Prostate gland (tissue), 2 donors: ENCODE results near the gene ME3.

ENCODE experiments used
- POLR2A ChIP-seq: fragments of 450-650 bp; IDR thresholded peaks from one replicate; pipeline ENCODE4 v1.6.1; 2016; ENCODE audit warnings: antibody characterized with exemption, mild to moderate bottlenecking
- TF ChIP-seq, protein P1 (sequence below), 4 experiments: fragments of 200-600 bp in 2 of 4; fragments of 450-650 bp in 2 of 4; sonication (generic) in 2 of 4; IDR thresholded peaks; 1 replicate in 3 of 4; 2 replicates in 1 of 4; pipeline ENCODE4 v1.5.1; 2016 to 2019; ENCODE audit warnings: antibody characterized with exemption in 4 of 4, mild to moderate bottlenecking in 2 of 4, moderate library complexity in 2 of 4

DNA sequence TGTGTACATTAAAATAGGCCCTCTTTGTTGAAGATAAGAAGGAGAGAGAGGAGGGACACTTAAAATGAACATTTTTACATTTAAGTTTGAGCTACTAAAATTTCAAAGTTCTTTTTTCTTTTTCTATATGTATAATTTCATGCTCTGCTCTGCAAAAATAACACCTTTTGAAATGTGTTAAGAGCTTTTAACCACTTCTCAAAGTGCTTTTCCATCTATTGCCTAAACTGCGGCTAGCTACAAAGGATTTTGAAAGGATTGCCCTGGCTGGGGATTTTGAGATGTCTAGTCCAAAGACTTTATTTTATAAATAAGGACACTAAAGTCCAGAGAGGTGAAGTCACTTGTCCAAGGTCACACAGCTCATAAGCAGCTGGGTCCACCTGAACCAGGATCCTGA lies 159.3 kb downstream of the ME3 start:
- TF ChIP-seq, protein P1, sequence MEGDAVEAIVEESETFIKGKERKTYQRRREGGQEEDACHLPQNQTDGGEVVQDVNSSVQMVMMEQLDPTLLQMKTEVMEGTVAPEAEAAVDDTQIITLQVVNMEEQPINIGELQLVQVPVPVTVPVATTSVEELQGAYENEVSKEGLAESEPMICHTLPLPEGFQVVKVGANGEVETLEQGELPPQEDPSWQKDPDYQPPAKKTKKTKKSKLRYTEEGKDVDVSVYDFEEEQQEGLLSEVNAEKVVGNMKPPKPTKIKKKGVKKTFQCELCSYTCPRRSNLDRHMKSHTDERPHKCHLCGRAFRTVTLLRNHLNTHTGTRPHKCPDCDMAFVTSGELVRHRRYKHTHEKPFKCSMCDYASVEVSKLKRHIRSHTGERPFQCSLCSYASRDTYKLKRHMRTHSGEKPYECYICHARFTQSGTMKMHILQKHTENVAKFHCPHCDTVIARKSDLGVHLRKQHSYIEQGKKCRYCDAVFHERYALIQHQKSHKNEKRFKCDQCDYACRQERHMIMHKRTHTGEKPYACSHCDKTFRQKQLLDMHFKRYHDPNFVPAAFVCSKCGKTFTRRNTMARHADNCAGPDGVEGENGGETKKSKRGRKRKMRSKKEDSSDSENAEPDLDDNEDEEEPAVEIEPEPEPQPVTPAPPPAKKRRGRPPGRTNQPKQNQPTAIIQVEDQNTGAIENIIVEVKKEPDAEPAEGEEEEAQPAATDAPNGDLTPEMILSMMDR (IDR thresholded peaks at IDR 0.05) = no peak
- no peak for TF ChIP-seq POLR2A
